Measurements from ENCODE around the gene XCL2.
"Not testable (repeated sequence)": the region's sequence is repeated elsewhere in the genome, so short reads cannot be mapped to it uniquely, and the experiment has no call there.

DNA sequence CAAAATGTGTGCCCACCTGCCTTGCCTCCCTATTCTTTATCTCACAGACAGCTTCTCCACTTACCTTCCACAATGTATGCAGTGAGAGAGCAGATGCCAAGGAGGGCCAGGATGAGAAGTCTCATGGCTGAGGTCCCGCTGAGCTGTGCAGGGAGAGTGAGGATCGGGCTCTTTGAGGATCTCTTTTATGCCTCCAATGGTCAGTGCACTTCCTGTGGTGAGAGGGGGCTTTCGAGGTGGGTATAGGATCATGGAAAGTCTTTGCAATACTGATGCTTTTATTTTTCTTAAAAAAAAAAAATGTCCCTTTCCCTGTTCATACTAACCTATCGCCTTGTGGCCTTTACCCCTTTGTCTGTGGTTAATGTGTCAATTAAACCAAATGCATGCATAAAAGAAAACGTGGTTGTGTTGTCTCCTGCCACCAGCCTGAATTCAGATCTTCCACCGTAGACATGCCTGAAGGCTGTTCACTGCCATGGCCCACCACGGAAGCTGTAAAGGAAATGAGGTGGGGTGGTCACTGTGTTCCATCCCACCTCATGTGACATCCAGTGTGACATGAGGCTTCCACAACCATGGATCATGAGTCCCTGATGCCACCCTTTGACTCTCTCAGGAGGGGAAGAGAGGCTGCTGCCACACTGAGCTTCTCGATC is at the start of gene XCL2:
- not testable (repeated sequence) for TF ChIP-seq CTCF (IDR thresholded peaks at IDR 0.05); EP300 (IDR thresholded peaks at IDR 0.05); NR3C1 (IDR thresholded peaks at IDR 0.05); REST (IDR thresholded peaks at IDR 0.05); JUN (IDR thresholded peaks at IDR 0.05); SREBF2 (IDR thresholded peaks at IDR 0.05); KDM1A (IDR thresholded peaks at IDR 0.05; ENCODE audit: low read depth); RNF2 (IDR thresholded peaks at IDR 0.05; ENCODE audit: borderline replicate concordance, low read depth)

Data from A549 (cell line).